HG03103 (cell line): Measurements from ENCODE around the gene NDOR1.

Experiments used
- ATAC-seq: cut with Tn5 transposase; IDR thresholded peaks from one replicate; pipeline ENCODE4 v1.9.1; 2021; ENCODE audit warnings: low read depth; ENCODE audit not compliant: unreplicated experiment

The NDOR1 gene

DNA sequence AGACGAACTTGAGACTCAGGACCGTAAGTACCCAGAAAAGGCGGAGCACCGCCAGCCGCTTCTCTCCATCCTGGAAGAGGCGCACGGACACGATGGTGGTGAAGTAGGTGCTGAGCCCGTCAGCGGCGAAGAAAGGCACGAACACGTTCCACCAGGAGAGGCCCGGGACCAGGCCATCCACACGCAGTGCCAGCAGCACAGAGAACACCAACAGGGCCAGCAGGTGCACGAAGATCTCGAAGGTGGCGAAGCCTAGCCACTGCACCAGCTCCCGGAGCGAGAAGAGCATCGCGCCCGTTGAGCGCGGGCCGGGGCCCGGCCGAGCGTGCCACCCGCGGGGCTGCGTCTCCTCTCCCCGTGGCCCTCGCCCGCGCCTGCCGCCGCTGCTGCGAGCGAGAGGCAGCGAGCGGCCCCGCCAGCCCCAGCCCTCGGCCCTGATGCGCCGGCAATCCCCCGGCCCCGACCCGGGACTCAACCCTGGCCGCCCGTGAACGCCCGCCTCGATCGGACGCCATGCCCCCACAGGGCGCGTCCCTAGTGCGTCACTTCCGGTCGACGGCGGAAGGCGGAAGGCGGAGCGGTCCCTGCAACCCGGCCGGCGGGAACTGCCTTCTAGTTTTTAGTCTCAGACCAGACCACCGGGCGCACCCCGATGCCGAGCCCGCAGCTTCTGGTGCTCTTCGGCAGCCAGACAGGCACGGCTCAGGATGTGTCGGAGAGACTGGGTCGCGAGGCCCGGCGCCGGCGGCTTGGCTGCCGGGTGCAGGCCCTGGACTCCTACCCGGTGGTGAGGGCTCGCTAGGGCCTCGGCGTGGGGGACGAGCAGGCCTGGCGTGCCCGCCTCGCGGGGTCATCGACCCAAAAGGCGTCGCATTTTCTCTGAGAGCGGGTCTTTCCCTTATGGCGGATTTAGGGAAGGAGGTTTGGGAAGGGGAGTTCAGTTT is at the start of gene NDOR1, which contains the start of gene TMEM203:
NDOR1 (plus strand) TSS at position 575 of the 944 bp plus-strand sequence; CDS start at position 653, 78 bp downstream.
TMEM203 (minus strand) TSS at position 523 of the 944 bp plus-strand sequence; CDS start at position 289, 234 bp downstream.
- ATAC-seq: no peak

DNA sequence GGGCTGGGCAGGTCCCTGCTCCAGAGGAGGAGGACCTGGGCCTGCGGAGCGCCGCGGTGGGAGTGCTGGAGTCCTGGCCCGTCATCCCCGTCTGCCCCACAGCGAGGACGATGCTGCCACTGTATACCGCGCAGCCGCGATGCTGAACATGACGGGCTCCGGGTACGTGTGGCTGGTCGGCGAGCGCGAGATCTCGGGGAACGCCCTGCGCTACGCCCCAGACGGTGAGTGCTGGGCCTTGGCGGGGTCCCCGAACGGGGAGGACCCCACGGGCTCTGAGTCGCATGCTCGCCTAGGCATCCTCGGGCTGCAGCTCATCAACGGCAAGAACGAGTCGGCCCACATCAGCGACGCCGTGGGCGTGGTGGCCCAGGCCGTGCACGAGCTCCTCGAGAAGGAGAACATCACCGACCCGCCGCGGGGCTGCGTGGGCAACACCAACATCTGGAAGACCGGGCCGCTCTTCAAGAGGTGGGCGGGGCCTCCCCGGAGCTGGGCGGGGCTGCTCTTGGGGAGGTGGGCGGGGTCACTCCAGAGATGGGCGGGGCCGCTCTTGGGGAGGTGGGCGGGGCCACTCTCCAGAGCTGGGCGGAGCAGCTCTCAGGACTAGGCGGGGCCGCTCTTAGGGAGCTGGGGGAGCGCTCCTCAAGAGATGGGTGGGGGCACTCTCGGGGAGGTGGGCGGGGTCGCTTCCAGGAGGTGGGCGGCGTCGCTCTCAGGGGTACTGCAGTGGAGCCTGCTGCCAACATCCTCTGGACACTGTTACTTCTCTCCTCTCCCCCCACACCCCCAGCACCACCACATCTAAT is 48.7 kb upstream of the NDOR1 start:
- ATAC-seq: peak; percentile 45

DNA sequence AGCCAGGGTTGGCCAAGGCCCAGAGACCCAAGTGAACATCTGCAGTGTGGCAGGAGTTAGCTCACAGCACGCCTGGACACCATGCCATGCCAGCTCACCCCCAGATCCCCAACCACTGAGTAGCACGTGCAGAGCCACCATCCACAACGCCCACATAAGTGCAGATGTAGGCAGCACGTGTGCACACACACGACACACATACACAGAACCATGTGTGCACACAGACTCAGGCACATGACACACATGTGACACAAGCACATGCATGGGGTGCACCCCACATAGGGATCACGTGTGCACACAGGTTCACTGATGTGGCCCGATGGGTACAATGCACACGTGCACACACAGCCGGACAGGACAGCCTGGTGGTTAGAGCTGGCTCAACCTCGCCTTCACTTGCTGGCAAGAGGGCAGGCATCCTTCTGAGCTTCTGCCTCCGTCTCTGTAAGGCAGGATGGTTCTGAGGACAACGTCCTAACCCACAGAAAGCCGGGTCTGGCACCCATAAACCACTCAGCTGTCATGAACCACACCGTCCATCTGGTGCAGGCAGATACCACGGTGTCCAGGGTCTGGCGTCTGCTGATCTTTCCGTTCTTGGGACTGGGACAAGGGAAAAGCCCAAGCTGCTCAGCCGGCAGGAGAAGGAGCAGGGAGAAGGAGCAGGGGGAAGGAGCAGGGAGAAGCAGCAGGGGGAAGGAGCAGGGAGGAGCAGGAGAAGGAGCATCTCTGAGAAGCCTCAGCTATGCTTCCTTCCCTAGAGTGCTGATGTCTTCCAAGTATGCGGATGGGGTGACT is 47.7 kb upstream of the NDOR1 start:
- ATAC-seq: no peak

DNA sequence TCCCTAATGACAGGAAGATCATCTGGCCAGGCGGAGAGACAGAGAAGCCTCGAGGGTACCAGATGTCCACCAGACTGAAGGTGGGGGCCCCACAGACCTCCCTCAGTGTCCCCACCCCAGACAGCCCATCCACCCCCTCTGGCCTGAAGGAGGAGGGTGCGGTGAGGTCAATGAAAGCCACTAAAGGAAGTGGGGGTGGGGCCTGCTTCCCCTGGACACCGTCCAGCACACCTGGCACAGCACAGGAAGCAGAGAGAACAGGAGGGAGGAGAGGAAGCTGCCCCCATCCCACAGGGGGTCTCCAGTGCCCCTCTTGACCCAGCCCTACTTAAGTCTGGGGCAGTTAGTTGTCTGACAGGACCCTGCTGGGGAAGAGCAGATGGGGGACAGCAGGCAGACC is 46.9 kb upstream of the NDOR1 start:
- ATAC-seq: no peak

DNA sequence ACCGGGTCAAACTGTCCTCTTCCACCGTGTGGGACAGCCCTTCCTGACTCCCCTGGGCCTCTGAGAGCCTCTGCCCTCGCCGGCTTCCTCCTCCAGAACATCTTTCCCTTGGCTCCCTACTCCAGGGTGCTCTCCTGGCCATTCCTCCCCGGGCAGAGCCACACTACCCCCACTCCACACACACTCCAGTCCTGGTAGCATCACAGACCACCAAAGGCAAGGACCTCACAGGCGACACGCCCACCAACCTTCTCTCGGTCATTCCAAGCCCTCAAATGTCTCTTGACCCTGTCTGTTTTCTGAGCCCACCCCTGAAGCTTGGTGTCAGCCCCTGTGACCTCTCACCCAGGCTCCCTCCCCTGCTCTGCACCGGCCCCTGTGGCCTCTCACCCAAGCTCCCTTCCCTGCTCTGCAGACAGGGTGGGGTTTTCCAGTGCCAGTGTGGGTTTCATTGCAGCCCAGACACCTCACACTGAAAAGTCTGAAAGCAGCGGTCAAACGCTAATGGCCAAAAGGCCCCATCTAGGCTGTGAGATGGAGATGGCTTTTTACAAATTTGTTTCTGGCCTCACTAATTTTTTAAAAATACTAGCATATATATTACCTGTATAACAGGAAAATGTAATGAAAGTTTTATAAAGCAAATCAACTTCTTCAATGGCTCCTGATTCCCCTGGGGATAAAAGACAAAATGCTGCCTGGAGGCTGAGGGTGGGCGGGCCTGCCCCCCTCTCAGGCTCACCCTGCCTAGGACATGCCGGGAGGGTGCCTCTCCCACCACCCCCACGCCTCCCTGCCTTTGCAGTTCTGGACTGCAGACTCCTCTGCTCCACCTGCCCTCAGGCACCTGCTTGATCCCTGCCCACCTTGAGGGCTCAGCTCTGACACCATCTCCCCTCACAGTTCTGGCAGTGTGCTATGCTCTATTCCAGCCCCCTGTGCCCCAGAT is 46.1 kb upstream of the NDOR1 start:
- no peak for ATAC-seq

DNA sequence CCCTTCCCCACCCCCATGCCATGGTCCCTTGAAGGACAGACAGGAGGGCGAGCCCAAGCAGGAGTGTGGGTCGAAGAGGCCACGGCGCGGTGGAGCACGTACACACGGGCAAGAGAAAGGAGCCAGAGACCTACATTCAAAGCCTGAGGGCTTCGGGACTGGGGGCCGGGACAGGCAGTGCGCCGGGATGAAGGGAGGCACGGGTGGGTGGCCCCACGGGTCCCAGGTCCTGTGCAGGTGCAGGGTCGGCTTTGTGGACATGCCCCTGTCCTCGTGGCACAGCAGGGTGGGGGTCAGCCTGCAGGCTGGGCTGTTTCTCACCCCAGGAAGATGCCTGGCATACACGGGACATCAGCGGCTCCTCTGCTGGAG is 45.5 kb upstream of the NDOR1 start:
- ATAC-seq: no peak

DNA sequence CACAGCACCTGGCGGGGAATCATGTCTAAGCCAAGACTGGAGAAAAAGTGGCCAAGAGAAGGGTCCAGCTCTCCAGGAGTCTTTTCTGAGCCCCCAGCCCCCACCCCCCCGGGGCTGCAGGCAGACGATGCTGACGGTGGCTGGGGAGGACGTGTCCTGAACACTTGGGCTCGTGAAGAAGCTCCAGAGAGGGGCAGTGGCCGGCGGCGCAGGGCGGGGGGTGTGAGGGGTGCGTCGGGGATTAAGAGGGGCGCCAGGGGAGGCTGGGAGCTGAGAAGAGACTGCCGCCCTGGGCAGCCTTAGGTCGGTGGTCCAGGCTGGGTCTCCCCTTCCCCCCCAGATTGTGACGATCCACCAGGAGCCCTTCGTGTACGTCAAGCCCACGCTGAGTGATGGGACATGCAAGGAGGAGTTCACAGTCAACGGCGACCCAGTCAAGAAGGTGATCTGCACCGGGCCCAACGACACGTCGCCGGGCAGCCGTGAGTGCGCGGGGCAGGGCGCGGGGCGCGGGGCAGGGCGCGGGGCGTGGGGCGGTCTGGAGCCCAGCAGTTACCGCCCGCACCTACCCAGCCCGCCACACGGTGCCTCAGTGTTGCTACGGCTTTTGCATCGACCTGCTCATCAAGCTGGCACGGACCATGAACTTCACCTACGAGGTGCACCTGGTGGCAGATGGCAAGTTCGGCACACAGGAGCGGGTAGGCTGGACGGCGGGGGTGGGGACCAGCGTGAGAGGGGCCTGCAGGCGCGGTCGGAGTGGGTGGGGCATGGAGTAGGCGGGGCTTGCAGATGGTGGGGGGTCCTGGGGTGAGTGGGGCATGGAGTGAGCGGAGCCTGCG is 44.6 kb upstream of the NDOR1 start:
- ATAC-seq: no peak

DNA sequence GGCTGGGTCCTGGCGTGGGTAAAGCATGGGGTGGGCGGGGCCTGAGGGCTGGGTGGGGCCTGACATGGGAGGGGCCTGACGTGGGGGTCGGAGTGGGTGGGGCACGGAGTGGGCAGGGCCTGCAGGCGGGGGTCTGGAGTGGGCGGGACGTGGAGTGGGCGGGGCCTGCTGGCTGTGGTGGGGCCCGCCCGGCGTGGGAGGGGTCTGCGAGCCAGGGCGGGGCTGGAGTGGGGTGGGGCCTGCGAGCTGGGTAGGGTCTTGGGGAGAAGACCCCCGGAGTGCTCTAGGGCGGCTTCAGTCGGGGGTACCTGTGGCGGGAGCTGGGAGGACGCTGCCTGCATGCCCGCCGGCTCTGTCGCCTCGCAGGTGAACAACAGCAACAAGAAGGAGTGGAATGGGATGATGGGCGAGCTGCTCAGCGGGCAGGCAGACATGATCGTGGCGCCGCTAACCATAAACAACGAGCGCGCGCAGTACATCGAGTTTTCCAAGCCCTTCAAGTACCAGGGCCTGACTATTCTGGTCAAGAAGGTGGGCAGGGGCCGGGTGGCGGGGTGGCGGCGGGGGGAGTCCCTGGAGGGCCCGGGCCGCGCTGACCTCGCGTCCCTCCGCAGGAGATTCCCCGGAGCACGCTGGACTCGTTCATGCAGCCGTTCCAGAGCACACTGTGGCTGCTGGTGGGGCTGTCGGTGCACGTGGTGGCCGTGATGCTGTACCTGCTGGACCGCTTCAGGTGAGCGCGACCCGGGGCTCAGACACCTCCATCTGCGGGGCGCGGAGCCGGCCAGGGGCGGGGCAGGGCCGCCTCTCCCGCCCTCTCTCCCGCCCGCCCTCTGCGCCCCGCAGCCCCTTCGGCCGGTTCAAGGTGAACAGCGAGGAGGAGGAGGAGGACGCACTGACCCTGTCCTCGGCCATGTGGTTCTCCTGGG is 43.7 kb upstream of the NDOR1 start:
- no peak for ATAC-seq

DNA sequence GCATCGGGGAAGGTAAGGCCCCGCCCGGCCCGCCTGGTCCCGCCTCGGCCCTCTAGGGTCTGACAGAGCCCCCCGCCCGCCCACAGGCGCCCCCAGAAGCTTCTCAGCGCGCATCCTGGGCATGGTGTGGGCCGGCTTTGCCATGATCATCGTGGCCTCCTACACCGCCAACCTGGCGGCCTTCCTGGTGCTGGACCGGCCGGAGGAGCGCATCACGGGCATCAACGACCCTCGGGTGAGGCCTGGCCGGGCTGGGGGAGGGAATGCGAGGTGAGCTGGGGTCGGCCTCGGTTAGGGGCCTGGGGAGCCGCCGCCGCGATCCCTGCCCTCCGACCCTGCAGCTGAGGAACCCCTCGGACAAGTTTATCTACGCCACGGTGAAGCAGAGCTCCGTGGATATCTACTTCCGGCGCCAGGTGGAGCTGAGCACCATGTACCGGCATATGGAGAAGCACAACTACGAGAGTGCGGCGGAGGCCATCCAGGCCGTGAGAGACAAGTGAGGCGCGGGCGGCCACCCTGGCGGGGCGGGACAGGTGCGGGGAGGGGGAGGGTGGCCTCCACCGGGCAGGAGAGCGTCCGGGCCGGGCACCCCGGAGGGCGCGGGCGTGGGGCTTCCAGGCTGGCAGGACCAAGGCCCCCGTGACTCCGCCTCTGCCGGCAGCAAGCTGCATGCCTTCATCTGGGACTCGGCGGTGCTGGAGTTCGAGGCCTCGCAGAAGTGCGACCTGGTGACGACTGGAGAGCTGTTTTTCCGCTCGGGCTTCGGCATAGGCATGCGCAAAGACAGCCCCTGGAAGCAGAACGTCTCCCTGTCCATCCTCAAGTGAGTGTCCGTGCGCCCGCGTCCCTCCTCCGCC is 42.8 kb upstream of the NDOR1 start:
- no peak for ATAC-seq

DNA sequence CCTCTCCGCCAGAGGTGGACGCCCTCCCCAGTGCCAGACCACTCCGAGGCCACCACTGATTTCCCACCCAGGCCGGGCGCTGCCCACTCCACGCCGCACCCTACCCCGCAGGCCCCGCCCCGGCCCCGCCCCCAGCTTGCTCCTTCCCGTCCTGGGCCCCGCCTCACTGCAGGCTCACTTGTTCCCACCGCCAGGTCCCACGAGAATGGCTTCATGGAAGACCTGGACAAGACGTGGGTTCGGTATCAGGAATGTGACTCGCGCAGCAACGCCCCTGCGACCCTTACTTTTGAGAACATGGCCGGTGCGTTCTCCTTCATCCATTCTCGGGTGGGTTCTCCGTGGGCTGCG is 42.2 kb upstream of the NDOR1 start:
- ATAC-seq: no peak

DNA sequence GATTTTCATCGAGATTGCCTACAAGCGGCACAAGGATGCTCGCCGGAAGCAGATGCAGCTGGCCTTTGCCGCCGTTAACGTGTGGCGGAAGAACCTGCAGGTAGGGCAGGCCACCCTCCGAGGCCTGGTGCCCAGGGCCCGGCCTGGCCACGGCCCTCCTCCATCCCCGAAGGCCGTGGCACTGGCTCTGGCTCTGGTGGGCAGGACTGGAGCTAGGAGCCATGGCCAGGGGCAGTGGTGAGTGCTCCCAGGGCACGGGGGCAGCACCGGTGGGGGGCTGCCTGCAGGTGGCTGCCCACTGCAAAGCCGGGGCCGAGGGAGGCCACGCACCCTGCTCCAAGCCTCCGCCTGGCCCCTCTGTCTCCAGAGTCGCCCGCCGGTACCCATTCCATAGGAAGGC is 41.7 kb upstream of the NDOR1 start:
- ATAC-seq: no peak

DNA sequence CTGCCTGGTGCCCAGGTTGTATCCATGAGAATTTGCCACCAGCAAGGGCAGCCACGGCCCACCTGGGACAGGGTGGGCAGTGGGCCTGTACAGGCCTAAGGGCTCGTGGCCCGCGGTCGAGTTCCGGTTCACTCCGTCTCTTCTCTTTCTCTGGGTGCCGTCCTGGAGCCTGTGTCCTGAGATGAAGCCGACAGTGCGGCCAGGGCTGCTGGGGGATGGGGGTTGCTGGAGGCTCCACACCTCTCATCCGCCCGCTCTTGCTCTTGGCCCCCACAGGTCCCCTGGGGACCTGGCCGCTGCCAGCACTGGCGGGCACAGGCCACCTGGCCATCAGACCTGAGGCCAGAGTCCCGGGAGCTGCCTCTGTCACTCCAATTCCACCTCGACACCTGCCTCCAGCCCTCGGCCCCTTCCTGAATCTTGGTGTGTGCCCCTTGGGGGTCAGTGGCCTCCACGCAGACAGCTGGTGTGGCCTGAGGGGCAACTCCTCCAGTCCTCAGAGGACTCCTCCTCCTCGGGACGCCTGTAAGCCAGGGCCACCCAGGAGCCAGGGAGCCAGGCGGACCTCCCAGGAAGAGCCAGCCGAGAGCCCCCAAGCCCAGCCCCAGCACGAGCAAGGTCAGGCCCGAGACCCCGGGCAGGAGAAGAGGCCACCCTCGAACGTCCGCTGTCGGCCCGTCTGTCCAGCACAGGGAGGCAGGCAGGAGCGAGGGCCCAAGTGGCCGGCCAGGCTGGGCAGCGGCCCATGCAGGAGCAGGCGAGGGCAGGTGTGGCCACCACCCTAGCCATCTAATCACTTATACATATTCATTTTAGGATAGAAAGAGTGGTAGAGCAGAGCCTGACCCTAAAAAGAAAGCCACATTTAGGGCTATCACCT is 40.9 kb upstream of the NDOR1 start:
- ATAC-seq: no peak

DNA sequence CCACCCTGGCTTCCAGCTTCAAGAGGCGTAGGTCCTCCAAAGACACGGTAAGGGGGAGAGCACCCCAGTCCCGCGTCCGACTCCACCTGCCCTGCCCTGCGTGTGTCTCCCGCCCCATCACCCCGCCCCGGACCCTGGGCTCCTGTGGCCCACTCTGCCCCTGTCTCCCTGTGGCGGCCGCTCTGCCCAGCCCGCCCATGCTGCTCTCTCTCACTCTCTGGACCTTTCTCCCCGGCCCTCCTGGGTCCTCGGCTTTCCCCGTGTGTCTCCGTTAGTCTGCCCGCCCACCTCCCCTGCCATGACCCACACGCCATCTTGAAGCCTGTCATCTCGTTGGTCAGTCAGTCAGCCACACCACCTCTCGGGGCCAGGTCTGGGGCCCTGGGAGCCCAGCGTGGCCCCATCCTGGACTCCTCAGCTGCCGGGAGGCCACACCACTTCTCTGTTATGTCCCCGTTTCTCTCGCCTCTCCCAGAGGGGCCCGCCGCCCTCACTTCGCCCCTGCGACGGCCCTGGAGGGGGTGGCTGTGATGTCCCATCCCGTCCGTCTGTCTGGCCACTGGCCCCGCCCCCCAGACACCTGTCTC is 40.2 kb upstream of the NDOR1 start:
- no peak for ATAC-seq

DNA sequence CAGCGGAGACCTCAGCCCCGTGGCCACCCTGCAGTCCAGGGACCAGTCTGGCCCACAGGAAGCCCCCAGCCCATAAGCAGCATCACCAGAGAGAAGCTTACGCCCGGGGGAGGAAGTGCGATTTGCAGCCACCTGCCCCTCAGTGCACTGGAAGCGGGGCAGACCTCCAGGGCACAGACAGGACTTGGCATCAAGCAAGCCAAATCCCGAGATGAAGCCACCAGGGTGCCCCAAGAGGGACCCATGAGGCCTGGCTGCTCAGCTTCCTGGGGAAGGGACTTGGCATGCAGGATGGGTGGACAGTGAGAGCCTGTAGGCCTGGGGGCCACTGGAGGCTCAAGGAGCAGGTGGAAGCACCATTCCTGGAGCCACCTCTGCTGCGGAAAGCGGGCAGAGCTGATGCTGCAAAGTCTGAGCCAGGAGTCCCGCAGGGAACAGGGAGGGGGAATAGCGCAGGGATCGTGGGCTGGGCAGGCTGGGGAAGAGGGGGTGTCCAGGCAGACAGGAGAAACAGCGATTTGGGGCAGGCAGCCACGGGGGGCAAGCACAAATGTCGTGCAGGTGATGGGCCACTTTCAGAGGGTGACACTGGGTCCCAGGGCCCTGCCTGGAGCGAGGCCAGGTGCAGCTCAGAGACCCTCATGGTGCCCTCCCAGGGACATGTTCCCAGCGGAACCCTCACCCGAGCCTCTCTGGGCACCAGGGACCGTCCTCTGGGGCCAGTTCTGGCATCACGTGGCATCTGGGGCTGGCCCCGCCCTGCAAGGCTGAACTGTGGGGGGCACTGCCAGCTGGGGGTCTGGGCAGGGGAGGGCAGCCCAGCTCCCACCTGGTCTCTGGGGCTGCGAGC is 38.9 kb upstream of the NDOR1 start:
- ATAC-seq: no peak
